Measurements from ENCODE around the gene DVL1.

DVL1 gene

DNA sequence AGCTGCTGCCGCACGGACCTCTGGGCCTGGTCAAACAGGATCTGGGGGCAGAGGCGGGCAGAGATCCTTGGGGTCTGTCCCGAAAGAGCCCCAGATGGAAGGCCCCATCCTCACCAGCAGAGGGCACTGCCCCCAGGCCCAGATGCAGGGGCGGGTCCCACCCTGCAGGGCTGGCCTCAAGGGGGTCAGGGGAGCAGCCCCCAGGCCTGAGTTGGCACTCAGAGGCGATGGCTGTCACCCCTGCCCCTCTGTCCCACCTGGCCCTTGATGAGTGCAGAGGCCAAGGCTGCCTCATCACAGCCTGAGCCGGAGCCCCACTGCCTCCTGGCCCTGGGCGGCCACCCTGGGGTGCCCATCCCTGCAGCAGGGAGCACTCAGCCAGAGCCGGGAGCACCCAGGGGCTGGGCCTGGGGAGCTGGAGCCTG lies 47.2 kb downstream of the DVL1 start:
- Mint-ChIP-seq H3K36me3 (no peaks in the 10 kb centered on the region), H3K4me3 (no peak overlapping the region), H3K27me3 (no peaks in the 10 kb centered on the region), H3K27ac (no peak overlapping the region), H3K9me3 (ENCODE audit: low read depth) (no peaks in the 10 kb centered on the region), H3K4me1 (ENCODE audit: low read depth) (peaks cover 14% of the 10 kb centered on the region)

DNA sequence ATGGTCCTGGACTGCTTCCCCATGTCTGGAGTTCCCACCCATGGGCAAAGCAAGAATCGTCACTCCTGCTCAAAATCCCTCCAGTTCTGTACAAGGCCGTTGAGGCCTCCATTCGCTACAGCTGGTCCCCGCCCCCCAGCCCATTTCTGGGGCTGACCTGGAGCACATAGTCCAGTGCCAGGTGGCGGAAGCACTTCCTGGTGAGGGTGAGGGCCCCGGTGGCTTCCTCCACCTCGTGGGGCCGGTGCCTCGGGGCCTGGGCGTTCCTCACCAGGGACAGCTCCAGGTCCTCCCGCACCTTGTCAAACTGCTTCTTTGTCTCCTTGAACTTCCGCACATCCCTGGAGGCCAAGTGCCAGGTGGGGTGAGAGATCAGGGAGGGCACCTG lies 48.9 kb downstream of the DVL1 start:
- H3K9me3 Mint-ChIP-seq (ENCODE audit: low read depth), result no peaks in the 10 kb centered on the region
- no peaks in the 10 kb centered on the region for H3K27me3 Mint-ChIP-seq
- H3K4me3 Mint-ChIP-seq, result no peak overlapping the region
- H3K4me1 Mint-ChIP-seq (ENCODE audit: low read depth), result peaks cover 2% of the 10 kb centered on the region
- H3K36me3 Mint-ChIP-seq, result no peaks in the 10 kb centered on the region
- no peak overlapping the region for H3K27ac Mint-ChIP-seq

DNA sequence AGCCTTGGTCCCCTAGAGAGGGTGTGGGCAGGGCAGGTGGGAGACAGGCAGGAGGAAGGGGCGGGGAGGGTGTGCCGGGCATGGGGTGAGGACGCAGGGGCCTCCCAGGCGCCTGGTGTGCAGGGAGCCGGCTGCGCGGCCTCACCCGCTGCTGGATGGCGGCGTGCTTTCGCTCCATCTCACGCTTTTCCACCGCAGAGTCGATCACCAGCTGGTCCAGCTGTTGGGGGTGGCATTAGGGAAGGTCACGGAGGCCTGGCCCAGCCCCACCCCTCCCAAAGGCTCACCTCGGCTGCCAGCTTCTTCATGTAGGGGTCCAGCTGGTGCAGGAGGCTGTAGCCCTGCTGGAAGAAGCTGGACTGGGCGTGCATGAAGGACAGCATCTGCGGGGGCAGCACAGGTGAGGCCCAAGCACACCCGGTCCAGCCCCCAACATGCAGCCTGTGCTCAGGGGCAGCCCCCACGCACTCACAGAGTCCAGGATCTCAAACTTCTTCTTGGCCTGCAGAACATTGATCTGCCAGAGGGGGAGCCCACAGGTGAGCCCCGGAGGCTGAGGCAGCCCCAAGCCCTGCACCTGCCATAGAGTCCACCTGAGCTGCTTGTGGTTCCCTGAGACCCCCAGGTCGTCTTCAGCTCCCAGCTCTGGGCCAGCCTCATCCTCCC lies 49.4 kb downstream of the DVL1 start:
- no peak overlapping the region for H3K4me3 Mint-ChIP-seq
- H3K9me3 Mint-ChIP-seq (ENCODE audit: low read depth), result no peaks in the 10 kb centered on the region
- no peaks in the 10 kb centered on the region for H3K4me1 Mint-ChIP-seq (ENCODE audit: low read depth)
- H3K36me3 Mint-ChIP-seq, result no peaks in the 10 kb centered on the region
- H3K27ac Mint-ChIP-seq, result no peak overlapping the region
- no peaks in the 10 kb centered on the region for H3K27me3 Mint-ChIP-seq

GRCh38 chr1:1298861-1299685 lies 50.1 kb downstream of the DVL1 start:
- H3K27me3 Mint-ChIP-seq, result no peaks in the 10 kb centered on the region
- H3K9me3 Mint-ChIP-seq (ENCODE audit: low read depth), result no peaks in the 10 kb centered on the region
- no peaks in the 10 kb centered on the region for H3K36me3 Mint-ChIP-seq
- no peaks in the 10 kb centered on the region for H3K4me1 Mint-ChIP-seq (ENCODE audit: low read depth)
- no peak overlapping the region for H3K27ac Mint-ChIP-seq
- no peak overlapping the region for H3K4me3 Mint-ChIP-seq

DNA sequence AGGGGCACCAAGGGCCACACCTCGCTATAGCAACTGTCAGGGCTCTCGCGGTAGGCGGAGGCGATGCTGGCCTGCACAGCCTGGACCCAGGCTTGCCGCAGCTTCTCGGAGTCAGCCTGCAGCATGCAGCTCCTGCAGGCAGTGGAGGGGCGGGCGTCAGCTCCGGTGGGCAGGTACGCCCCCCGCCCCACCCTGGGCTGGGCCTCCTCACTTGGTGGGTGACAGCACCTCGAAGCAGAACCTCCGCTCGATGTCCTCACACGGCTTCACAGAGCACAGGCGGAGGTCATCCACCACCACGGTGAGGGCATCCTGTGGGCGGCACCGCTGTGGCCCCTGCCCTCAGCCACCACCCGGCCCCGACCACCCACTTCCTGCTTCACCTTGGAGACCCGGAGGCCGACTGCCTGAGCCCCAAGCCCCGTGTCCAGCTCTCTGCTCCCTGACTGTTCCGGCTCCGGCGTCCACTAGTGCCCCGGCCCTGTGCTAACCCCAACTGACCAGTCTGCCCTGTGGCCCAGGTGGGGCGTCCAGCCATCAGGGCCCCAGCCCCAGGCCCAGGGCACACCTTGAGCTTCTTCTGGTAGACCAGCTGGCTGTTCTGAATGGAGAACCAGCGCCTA lies 51.3 kb downstream of the DVL1 start:
- no peak overlapping the region for H3K27ac Mint-ChIP-seq
- no peaks in the 10 kb centered on the region for H3K9me3 Mint-ChIP-seq (ENCODE audit: low read depth)
- H3K4me3 Mint-ChIP-seq, result no peak overlapping the region
- H3K36me3 Mint-ChIP-seq, result no peaks in the 10 kb centered on the region
- H3K27me3 Mint-ChIP-seq, result no peaks in the 10 kb centered on the region
- H3K4me1 Mint-ChIP-seq (ENCODE audit: low read depth), result no peaks in the 10 kb centered on the region

DNA sequence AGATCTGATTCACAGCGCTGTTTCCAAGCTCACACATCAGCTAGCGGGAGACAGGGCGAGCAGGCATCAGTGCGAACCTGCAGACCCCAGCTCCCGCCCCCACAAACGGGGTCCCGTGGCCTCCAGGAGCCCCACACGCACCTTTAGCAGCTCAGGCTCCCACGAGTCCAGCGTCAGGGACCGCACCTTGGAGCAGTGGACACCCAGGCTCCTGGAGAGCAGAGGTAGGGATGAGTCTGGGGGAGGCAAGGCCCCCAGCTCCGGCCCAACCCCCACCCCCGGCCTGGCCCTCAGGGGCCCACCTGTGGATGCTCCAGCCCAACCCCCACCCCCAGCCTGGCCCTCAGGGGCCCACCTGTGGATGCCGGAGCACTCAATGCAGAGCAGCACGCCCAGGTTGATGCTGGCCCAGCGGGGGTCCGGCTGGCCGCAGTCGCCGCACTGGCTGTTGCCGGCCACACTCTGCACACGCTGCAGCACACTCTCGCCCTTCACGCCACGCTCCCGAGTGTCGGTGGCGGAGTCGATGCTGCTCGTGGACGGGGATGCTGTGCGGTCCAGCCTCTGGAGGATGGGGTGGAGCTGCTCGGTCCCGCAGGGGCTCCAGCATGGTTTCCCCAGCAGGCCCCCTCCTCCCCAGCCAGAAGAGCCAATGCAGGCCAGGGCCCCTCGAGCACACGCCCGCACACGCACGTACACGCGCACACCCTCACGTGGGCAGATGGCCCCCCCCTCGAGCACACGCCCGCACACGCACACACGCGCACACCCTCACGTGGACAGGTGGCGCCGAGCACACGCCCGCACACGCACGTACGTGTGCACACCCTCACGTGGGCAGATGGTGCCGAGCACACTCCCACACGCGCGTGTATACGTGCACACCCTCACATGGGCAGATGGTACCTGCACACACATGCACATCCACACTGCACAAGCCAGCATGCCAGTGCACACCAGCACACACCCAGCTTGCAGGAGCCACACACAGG lies 52.9 kb downstream of the DVL1 start:
- Mint-ChIP-seq H3K27ac (no peak overlapping the region), H3K4me1 (ENCODE audit: low read depth) (peaks cover 3% of the 10 kb centered on the region), H3K27me3 (no peaks in the 10 kb centered on the region), H3K4me3 (no peak overlapping the region), H3K9me3 (ENCODE audit: low read depth) (no peaks in the 10 kb centered on the region), H3K36me3 (no peaks in the 10 kb centered on the region)

- Mint-ChIP-seq H3K9me3 (ENCODE audit: low read depth) (no peaks in the 10 kb centered on the region), H3K4me3 (no peak overlapping the region), H3K27me3 (no peaks in the 10 kb centered on the region), H3K27ac (no peak overlapping the region), H3K36me3 (no peaks in the 10 kb centered on the region), H3K4me1 (ENCODE audit: low read depth) (peaks cover 3% of the 10 kb centered on the region)
Observed at GRCh38 chr1:1295154-1295923, 53.9 kb downstream of the DVL1 start.

- Mint-ChIP-seq H3K4me3 (no peak overlapping the region), H3K9me3 (ENCODE audit: low read depth) (no peaks in the 10 kb centered on the region), H3K27me3 (no peaks in the 10 kb centered on the region), H3K27ac (no peak overlapping the region), H3K36me3 (no peaks in the 10 kb centered on the region), H3K4me1 (ENCODE audit: low read depth) (peaks cover 3% of the 10 kb centered on the region)
Observed at GRCh38 chr1:1294250-1294890, 54.8 kb downstream of the DVL1 start.

DNA sequence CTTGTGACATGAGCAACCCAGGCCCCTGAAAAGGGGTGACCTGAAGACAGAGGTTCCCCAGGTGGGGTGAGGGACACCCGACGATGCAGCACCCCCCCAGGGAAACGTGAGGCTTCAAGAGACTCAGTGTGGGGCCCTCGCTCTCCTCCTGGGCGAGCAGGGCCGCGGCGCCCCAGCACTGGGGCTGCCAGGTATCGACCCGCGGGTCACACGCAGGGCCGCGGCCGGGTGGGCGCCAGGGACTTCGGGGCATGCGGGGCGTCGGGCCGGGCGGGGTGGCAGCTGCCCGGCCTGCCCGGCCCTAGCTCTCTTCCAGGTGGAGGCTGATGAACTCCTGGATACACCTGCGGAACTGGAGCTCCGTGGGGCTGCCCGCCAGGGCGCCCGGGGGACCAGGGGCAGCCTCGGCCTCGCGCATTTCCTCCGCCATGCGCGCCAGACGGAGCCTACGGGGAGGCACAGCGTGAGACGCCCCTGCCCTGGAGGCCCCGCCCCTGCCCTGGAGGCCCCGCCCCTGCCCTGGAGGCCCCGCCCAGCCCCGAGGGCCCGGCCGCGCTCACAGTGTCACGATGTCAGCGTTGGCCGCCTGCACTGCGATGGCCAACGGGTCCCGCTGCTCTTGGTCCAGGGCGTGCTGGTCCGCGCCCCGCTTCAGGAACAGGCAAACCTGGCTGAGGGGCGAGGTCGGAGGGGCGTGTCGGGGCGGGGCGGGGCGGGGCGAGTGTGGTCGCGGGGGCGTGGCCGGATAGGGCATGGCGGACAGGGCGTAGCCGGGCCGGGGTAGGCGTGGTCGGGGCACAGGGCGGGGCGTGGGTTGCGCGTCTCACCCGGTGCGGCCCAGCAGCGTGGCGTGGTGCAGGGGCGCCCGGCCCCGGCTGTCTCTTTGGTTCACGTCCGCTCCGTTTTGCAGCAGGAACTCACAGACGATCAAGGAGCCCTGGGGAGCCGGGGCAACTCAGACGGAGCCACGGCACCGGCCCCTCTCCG lies 55.7 kb downstream of the DVL1 start:
- Mint-ChIP-seq H3K27me3 (no peaks in the 10 kb centered on the region), H3K27ac (no peak overlapping the region), H3K9me3 (ENCODE audit: low read depth) (no peaks in the 10 kb centered on the region), H3K36me3 (no peaks in the 10 kb centered on the region), H3K4me1 (ENCODE audit: low read depth) (peaks cover 3% of the 10 kb centered on the region), H3K4me3 (no peak overlapping the region)

GRCh38 chr1:1292851-1293250 lies 56.4 kb downstream of the DVL1 start:
- no peaks in the 10 kb centered on the region for H3K36me3 Mint-ChIP-seq
- no peak overlapping the region for H3K4me3 Mint-ChIP-seq
- H3K4me1 Mint-ChIP-seq (ENCODE audit: low read depth), result peaks cover 3% of the 10 kb centered on the region
- no peaks in the 10 kb centered on the region for H3K9me3 Mint-ChIP-seq (ENCODE audit: low read depth)
- no peaks in the 10 kb centered on the region for H3K27me3 Mint-ChIP-seq
- H3K27ac Mint-ChIP-seq, result no peak overlapping the region

DNA sequence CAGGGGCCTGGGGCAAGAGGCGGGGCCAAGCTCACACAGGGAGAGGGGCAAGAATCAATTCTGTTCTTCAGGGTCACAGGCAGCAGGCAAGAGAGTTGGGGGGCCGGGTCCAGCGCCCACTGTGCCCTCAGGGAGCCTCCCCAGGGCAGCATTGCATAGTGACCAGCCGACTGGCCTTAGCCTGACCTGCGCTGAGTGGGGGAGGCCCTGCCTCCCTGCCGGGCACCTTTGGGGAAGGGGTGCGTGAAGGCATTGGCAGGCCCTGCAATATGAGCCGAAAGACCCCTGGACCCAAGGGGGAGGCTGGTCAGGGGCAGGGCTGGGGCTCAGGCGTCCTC lies 56.8 kb downstream of the DVL1 start:
- H3K4me1 Mint-ChIP-seq (ENCODE audit: low read depth), result peaks cover 3% of the 10 kb centered on the region
- H3K27me3 Mint-ChIP-seq, result no peaks in the 10 kb centered on the region
- no peak overlapping the region for H3K27ac Mint-ChIP-seq
- H3K4me3 Mint-ChIP-seq, result no peak overlapping the region
- H3K9me3 Mint-ChIP-seq (ENCODE audit: low read depth), result no peaks in the 10 kb centered on the region
- H3K36me3 Mint-ChIP-seq, result no peaks in the 10 kb centered on the region

DNA sequence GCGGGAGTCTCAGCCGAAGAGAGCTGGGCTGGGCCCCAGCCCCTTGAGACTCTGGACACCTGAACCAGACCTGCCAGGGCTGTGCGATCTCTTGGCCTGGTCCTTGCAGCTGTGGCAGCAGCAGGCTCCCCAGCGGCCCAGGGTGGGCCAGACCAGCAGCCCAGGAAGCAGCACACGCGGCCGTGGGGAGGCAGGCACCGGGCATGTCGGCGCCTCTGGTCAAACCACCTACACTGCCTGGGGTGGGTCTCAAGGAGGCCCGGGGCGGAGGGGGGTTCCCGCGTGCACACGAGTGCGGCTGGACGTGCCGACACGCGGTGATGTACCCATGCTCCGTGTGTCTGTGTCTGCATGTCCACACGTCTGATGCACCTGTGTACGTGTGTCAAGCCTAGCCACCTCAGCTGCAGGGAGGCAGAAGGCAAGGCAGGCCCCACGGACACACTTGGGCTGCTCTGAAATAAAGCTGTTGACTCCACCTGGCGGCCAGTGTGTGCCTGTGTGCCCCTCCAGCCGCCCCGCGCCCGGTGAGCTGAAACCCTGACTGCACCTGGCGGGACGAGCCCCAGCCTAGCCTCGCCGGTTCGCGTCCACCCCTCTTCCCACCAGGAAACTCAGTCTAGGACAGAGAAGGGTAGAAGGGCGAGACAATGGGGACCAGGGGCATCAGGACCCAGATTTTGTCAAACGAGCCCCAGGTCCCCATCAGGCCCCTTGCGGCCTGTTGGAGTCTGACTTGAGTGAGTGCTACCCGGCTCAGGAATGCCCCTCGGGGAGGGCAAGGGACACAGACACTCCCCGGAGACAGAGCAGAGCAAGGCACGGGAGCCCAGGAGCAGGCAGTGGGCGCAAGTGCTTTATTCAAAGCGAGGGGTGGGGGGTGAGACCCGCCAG lies 57.4 kb downstream of the DVL1 start:
- peaks cover 3% of the 10 kb centered on the region for H3K4me1 Mint-ChIP-seq (ENCODE audit: low read depth)
- no peaks in the 10 kb centered on the region for H3K36me3 Mint-ChIP-seq
- H3K27ac Mint-ChIP-seq, result no peak overlapping the region
- H3K9me3 Mint-ChIP-seq (ENCODE audit: low read depth), result no peaks in the 10 kb centered on the region
- no peak overlapping the region for H3K4me3 Mint-ChIP-seq
- no peaks in the 10 kb centered on the region for H3K27me3 Mint-ChIP-seq
